ENCODE data around the gene APLNR.

APLNR gene

DNA sequence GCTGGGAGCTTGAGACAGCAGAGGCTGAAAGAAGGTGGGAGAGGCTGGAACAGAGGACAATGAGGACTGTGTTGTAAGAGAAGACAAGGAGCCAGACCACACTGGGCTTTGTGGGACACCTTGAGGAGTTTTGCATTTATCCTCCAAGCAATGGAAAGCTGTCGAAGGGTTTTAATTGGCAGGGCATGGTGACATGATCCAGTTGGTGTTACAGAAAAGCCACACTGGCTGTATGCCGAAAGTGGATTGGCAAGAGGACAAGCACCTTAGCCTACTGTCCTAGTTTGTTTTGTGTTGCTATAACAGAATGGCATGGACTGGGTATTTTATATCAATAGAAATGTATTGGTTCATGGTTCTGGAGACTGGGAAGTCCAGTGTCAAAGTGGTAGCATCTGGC is 14.0 kb upstream of the APLNR start:
- H3K9ac ChIP-seq (ENCODE audit: low read length): no peak overlapping the region
- H3K9me3 ChIP-seq (ENCODE audit: insufficient read depth, low read depth, low read length): no peaks in the 10 kb centered on the region
- WGBS (ENCODE audit: extremely low coverage, insufficient coverage, insufficient read length): no CpG with 5 or more reads among the region's 2 CpGs

DNA sequence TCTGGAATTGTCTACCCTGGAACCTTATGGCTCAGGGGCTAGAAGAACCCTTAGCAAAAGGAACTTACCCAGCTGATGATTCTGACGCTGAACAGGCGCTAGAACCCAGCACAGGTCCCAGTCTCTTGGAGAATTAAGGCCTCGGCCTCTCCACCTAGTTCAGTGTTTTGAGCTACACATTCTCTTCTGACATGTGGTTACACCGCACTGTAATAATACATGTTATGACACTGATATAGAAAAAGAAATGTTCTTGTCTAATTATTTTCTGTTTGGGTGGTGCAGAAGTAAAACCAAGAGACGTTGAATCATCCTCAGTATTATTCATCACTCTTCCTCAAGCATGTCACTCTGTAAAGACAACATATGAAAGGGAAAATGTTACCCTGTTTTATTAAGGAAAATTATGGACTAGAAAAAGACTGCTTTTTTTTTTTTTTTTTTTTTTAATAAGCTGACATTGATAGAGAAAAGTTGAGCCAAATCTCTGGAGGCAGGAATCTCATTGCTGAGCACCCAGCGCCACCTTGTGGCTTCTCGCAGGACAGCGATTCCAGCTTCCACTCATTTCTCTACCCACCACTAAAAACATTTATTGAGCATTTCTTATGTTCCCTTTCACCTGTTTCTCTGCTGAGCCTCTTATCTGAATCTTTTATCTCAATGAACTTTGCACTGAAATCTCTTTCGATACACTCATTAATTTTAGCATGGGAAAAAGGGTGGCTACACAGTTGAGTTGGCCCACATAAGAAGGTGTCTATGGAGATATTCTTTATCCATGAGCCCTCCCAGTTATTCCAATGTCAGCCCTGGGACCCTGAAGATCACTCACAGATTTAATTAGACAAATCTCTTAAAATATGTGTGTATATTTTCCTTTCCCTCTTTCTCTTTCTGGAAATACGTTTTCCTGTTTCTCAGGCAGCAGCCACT is 12.6 kb upstream of the APLNR start:
- Histone ChIP-seq H4K12ac (ENCODE audit: low read depth, low read length) (no peak overlapping the region), H3K4me2 (ENCODE audit: low read length) (no peak overlapping the region), H3K14ac (ENCODE audit: low read length) (no peak overlapping the region), H4K8ac (ENCODE audit: low read depth, low read length) (no peak overlapping the region), H3K36me3 (ENCODE audit: control insufficient read depth in 1 of 2, insufficient read depth in 2 of 2, low read length in 2 of 2) (no peaks in the 10 kb centered on the region), H2BK12ac (ENCODE audit: low read length) (peak overlapping the region; percentile 50), H3K79me1 (ENCODE audit: low read length) (peaks cover 2% of the 10 kb centered on the region), H2BK5ac (ENCODE audit: low read depth, low read length, poor library complexity) (no peak overlapping the region), H4K91ac (ENCODE audit: low read depth, low read length) (no peak overlapping the region), H2BK120ac (ENCODE audit: insufficient read depth, low read length, poor library complexity) (no peak overlapping the region), H2AK5ac (ENCODE audit: low read length) (no peak overlapping the region), H3K18ac (ENCODE audit: low read length) (no peak overlapping the region), H3K9ac (ENCODE audit: low read length) (no peak overlapping the region), H3K4me3 (ENCODE audit: low read depth, low read length) (no peak overlapping the region), H3K27me3 (ENCODE audit: insufficient read depth, low read length) (no peaks in the 10 kb centered on the region), H3K9me3 (ENCODE audit: insufficient read depth, low read depth, low read length) (no peaks in the 10 kb centered on the region), H3K27ac (ENCODE audit: low read depth, low read length) (peak overlapping the region; percentile 22), H3K79me2 (ENCODE audit: control insufficient read depth, insufficient read depth, low read length, poor library complexity) (no peaks in the 10 kb centered on the region), H2AFZ (ENCODE audit: insufficient read depth, low read length, poor library complexity) (no peak overlapping the region), H3K4me1 (ENCODE audit: control insufficient read depth in 1 of 2, insufficient read depth in 2 of 2, low read length in 2 of 2) (peaks cover 0 to 14% of the 10 kb centered on the region in 2 experiments), H3K23ac (ENCODE audit: low read length) (no peak overlapping the region), H3K4ac (ENCODE audit: low read depth, low read length) (no peak overlapping the region)
- peak; percentile 55 to 83 for DNase-seq
- no CpG with 5 or more reads among the region's 10 CpGs for WGBS (ENCODE audit: extremely low coverage, insufficient coverage, insufficient read length)

More for the DNA sequence above, 14.0 kb upstream of the APLNR start:
- H3K4me1 ChIP-seq (ENCODE audit: control insufficient read depth in 1 of 2, insufficient read depth in 2 of 2, low read length in 2 of 2): peaks cover 0 to 19% of the 10 kb centered on the region in 2 experiments
- H2AK5ac ChIP-seq (ENCODE audit: low read length): no peak overlapping the region
- no peak for DNase-seq
- peaks cover 7% of the 10 kb centered on the region for H3K79me1 ChIP-seq (ENCODE audit: low read length)
- peak overlapping the region; percentile 54 for H2BK5ac ChIP-seq (ENCODE audit: low read depth, low read length, poor library complexity)
- peak overlapping the region; percentile 44 for H2BK120ac ChIP-seq (ENCODE audit: insufficient read depth, low read length, poor library complexity)
- H4K12ac ChIP-seq (ENCODE audit: low read depth, low read length): no peak overlapping the region
- H3K14ac ChIP-seq (ENCODE audit: low read length): peak overlapping the region; percentile 3
- H3K27me3 ChIP-seq (ENCODE audit: insufficient read depth, low read length): no peaks in the 10 kb centered on the region
- H3K36me3 ChIP-seq (ENCODE audit: control insufficient read depth in 1 of 2, insufficient read depth in 2 of 2, low read length in 2 of 2): no peaks in the 10 kb centered on the region
- no peak overlapping the region for H3K18ac ChIP-seq (ENCODE audit: low read length)
- no peak overlapping the region for H3K4me2 ChIP-seq (ENCODE audit: low read length)
- no peak overlapping the region for H3K23ac ChIP-seq (ENCODE audit: low read length)
- no peak overlapping the region for H3K4me3 ChIP-seq (ENCODE audit: low read depth, low read length)
- H4K8ac ChIP-seq (ENCODE audit: low read depth, low read length): no peak overlapping the region
- peak overlapping the region; percentile 77 for H4K91ac ChIP-seq (ENCODE audit: low read depth, low read length)
- H3K79me2 ChIP-seq (ENCODE audit: control insufficient read depth, insufficient read depth, low read length, poor library complexity): no peaks in the 10 kb centered on the region
- no peak overlapping the region for H2AFZ ChIP-seq (ENCODE audit: insufficient read depth, low read length, poor library complexity)
- H3K4ac ChIP-seq (ENCODE audit: low read depth, low read length): no peak overlapping the region
- peak overlapping the region; percentile 83 for H2BK12ac ChIP-seq (ENCODE audit: low read length)
- no peak overlapping the region for H3K27ac ChIP-seq (ENCODE audit: low read depth, low read length)

DNA sequence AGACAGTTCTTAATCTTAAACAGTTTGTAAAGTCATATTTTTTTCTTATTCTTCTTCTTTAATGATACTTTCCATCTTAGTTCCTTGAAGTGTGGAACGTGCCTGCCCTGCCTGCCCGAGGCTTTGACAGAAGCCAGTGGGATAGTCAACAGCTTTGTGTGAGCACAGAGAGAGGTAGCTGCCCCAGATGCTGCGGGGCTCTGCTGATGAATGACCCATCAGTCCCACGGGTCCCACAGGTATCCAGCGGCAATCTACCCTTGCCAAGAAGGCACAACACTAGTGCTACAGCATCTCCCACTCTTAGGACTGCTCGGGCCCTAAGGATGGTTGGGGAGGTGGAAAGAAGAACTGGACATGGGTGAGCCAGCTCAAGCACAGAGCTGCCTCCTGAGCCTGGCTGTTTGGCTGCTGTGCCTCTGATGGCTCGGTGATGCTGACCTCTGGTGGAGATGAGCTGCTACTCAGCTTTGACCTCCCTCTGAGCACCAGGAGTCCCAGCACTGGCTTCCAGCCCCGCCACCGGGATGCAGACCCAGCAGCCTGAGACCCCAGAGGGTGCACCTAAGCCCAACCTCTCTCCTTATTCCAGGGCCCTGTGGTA is 11.8 kb upstream of the APLNR start:
- no peaks in the 10 kb centered on the region for H3K79me2 ChIP-seq (ENCODE audit: control insufficient read depth, insufficient read depth, low read length, poor library complexity)
- H3K4me3 ChIP-seq (ENCODE audit: low read depth, low read length): no peak overlapping the region
- H3K9me3 ChIP-seq (ENCODE audit: insufficient read depth, low read depth, low read length): no peaks in the 10 kb centered on the region
- no peak overlapping the region for H2AK5ac ChIP-seq (ENCODE audit: low read length)
- no peak overlapping the region for H2AFZ ChIP-seq (ENCODE audit: insufficient read depth, low read length, poor library complexity)
- peaks cover 2% of the 10 kb centered on the region for H3K79me1 ChIP-seq (ENCODE audit: low read length)
- H3K27ac ChIP-seq (ENCODE audit: low read depth, low read length): no peak overlapping the region
- no peak overlapping the region for H3K18ac ChIP-seq (ENCODE audit: low read length)
- DNase-seq: peak; percentile 32 to 61
- H2BK120ac ChIP-seq (ENCODE audit: insufficient read depth, low read length, poor library complexity): no peak overlapping the region
- WGBS (ENCODE audit: extremely low coverage, insufficient coverage, insufficient read length): no CpG with 5 or more reads among the region's 9 CpGs
- no peak overlapping the region for H2BK5ac ChIP-seq (ENCODE audit: low read depth, low read length, poor library complexity)
- H2BK12ac ChIP-seq (ENCODE audit: low read length): peak overlapping the region; percentile 9
- H3K9ac ChIP-seq (ENCODE audit: low read length): no peak overlapping the region
- no peaks in the 10 kb centered on the region for H3K36me3 ChIP-seq (ENCODE audit: control insufficient read depth in 1 of 2, insufficient read depth in 2 of 2, low read length in 2 of 2)
- no peaks in the 10 kb centered on the region for H3K27me3 ChIP-seq (ENCODE audit: insufficient read depth, low read length)
- no peak overlapping the region for H4K8ac ChIP-seq (ENCODE audit: low read depth, low read length)
- H3K4me2 ChIP-seq (ENCODE audit: low read length): no peak overlapping the region
- no peak overlapping the region for H4K91ac ChIP-seq (ENCODE audit: low read depth, low read length)
- no peak overlapping the region for H3K23ac ChIP-seq (ENCODE audit: low read length)
- no peak overlapping the region for H3K4ac ChIP-seq (ENCODE audit: low read depth, low read length)
- peaks cover 0 to 10% of the 10 kb centered on the region in 2 experiments for H3K4me1 ChIP-seq (ENCODE audit: control insufficient read depth in 1 of 2, insufficient read depth in 2 of 2, low read length in 2 of 2)
- no peak overlapping the region for H3K14ac ChIP-seq (ENCODE audit: low read length)
- no peak overlapping the region for H4K12ac ChIP-seq (ENCODE audit: low read depth, low read length)

DNA sequence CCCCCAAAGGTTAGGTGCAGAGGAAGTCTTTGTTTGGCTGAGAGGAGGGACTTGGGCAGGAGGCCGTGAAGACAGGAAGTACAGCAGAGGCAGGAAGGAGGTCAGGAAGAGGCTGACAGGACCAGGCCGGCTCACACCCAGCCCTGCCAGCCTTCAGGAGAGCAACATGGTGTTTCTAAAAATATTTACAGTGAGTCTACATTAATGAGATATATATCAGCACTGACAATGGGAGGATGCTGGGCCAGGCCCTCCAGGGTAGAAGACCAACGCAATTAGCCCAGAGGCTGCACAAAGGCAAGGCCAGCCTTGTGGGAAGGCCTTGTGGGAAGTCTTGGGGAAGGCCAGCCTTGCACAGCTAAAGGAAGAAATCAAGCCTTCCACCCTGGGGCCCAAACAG is 7.9 kb upstream of the APLNR start:
- H2BK120ac ChIP-seq (ENCODE audit: insufficient read depth, low read length, poor library complexity): no peak overlapping the region
- no peaks in the 10 kb centered on the region for H3K79me1 ChIP-seq (ENCODE audit: low read length)
- H4K91ac ChIP-seq (ENCODE audit: low read depth, low read length): no peak overlapping the region
- H4K12ac ChIP-seq (ENCODE audit: low read depth, low read length): no peak overlapping the region
- H3K27ac ChIP-seq (ENCODE audit: low read depth, low read length): no peak overlapping the region
- no peak overlapping the region for H3K18ac ChIP-seq (ENCODE audit: low read length)
- H3K36me3 ChIP-seq (ENCODE audit: control insufficient read depth in 1 of 2, insufficient read depth in 2 of 2, low read length in 2 of 2): no peaks in the 10 kb centered on the region
- H4K8ac ChIP-seq (ENCODE audit: low read depth, low read length): no peak overlapping the region
- no peak overlapping the region for H3K9ac ChIP-seq (ENCODE audit: low read length)
- H2AFZ ChIP-seq (ENCODE audit: insufficient read depth, low read length, poor library complexity): no peak overlapping the region
- no peak overlapping the region for H2BK12ac ChIP-seq (ENCODE audit: low read length)
- no peak overlapping the region for H3K4me3 ChIP-seq (ENCODE audit: low read depth, low read length)
- peaks cover 9 to 21% of the 10 kb centered on the region in 2 experiments for H3K4me1 ChIP-seq (ENCODE audit: control insufficient read depth in 1 of 2, insufficient read depth in 2 of 2, low read length in 2 of 2)
- H3K23ac ChIP-seq (ENCODE audit: low read length): no peak overlapping the region
- DNase-seq: no peak
- H2AK5ac ChIP-seq (ENCODE audit: low read length): no peak overlapping the region
- H3K27me3 ChIP-seq (ENCODE audit: insufficient read depth, low read length): no peaks in the 10 kb centered on the region
- H3K9me3 ChIP-seq (ENCODE audit: insufficient read depth, low read depth, low read length): no peaks in the 10 kb centered on the region
- H2BK5ac ChIP-seq (ENCODE audit: low read depth, low read length, poor library complexity): no peak overlapping the region
- H3K14ac ChIP-seq (ENCODE audit: low read length): no peak overlapping the region
- no peaks in the 10 kb centered on the region for H3K79me2 ChIP-seq (ENCODE audit: control insufficient read depth, insufficient read depth, low read length, poor library complexity)
- WGBS (ENCODE audit: extremely low coverage, insufficient coverage, insufficient read length): no CpG with 5 or more reads among the region's 3 CpGs
- H3K4ac ChIP-seq (ENCODE audit: low read depth, low read length): no peak overlapping the region
- H3K4me2 ChIP-seq (ENCODE audit: low read length): no peak overlapping the region

Data from trophoblast cell (in vitro differentiated cells and primary cell).